GM19193 (cell line): ENCODE data around the gene MPC1.

Experiments
- POLR2A ChIP-seq: IDR thresholded peaks from 4 replicates; pipeline ENCODE4 v1.6.1; 2011; ENCODE audit not compliant: insufficient read depth, insufficient read length; ENCODE audit errors: extremely low read depth

MPC1 gene

GRCh38 chr6:166412156-166412910 lies 29.6 kb upstream of the MPC1 start:
- TF ChIP-seq POLR2A, result no peak

GRCh38 chr6:166411721-166412151 lies 29.0 kb upstream of the MPC1 start:
- TF ChIP-seq POLR2A, result no peak

- TF ChIP-seq POLR2A, result no peak
Observed at GRCh38 chr6:166411271-166411670, 28.5 kb upstream of the MPC1 start.

- no peak for TF ChIP-seq POLR2A
Observed at GRCh38 chr6:166410426-166410935, 27.7 kb upstream of the MPC1 start.

- TF ChIP-seq POLR2A, result no peak
Observed at GRCh38 chr6:166408936-166409755, 26.4 kb upstream of the MPC1 start.

GRCh38 chr6:166406197-166406596 lies 23.5 kb upstream of the MPC1 start:
- TF ChIP-seq POLR2A, result no peak

- no peak for TF ChIP-seq POLR2A
Observed at GRCh38 chr6:166405386-166405785, 22.6 kb upstream of the MPC1 start.

GRCh38 chr6:166402582-166403277 lies 20.0 kb upstream of the MPC1 start:
- no peak for TF ChIP-seq POLR2A

GRCh38 chr6:166400181-166400580 lies 17.4 kb upstream of the MPC1 start:
- TF ChIP-seq POLR2A, result no peak

- no peak for TF ChIP-seq POLR2A
Observed at GRCh38 chr6:166398348-166398747, 15.6 kb upstream of the MPC1 start.

GRCh38 chr6:166397849-166398248 lies 15.1 kb upstream of the MPC1 start:
- no peak for TF ChIP-seq POLR2A

- no peak for TF ChIP-seq POLR2A
Observed at GRCh38 chr6:166395778-166396177, 13.0 kb upstream of the MPC1 start.

- TF ChIP-seq POLR2A, result no peak
Observed at GRCh38 chr6:166395351-166395750, 12.6 kb upstream of the MPC1 start.

GRCh38 chr6:166394036-166394892 lies 11.5 kb upstream of the MPC1 start:
- TF ChIP-seq POLR2A, result no peak
